OCI-LY1 (cell line): ENCODE results near the gene TRAK1.

Experiments used
- EZH2 ChIP-seq: fragments of 200-600 bp; sonication (generic), shearing (Covaris generic); IDR thresholded peaks from 2 replicates; pipeline ENCODE4 v1.8.0; 2017; ENCODE audit warnings: borderline replicate concordance, mixed run types, mild to moderate bottlenecking, antibody characterized with exemption, low read length, moderate library complexity, mixed read lengths
- TF ChIP-seq, protein P1 (sequence below): fragments of 200-600 bp; sonication (generic), shearing (Covaris generic); IDR thresholded peaks from 2 replicates; pipeline ENCODE4 v1.5.1; 2017; ENCODE audit warnings: mild to moderate bottlenecking, antibody characterized with exemption, low read length, moderate library complexity, mixed read lengths

- TF ChIP-seq, protein P1, sequence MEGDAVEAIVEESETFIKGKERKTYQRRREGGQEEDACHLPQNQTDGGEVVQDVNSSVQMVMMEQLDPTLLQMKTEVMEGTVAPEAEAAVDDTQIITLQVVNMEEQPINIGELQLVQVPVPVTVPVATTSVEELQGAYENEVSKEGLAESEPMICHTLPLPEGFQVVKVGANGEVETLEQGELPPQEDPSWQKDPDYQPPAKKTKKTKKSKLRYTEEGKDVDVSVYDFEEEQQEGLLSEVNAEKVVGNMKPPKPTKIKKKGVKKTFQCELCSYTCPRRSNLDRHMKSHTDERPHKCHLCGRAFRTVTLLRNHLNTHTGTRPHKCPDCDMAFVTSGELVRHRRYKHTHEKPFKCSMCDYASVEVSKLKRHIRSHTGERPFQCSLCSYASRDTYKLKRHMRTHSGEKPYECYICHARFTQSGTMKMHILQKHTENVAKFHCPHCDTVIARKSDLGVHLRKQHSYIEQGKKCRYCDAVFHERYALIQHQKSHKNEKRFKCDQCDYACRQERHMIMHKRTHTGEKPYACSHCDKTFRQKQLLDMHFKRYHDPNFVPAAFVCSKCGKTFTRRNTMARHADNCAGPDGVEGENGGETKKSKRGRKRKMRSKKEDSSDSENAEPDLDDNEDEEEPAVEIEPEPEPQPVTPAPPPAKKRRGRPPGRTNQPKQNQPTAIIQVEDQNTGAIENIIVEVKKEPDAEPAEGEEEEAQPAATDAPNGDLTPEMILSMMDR, result no peak
- TF ChIP-seq EZH2, result no peak
These were observed 93.0 kb downstream of the TRAK1 start for GRCh38 chr3:42183991-42184632.
